PC-9 (cell line): ENCODE results near the gene SDHB. TPM values are rescaled to one million over a fixed set of nuclear protein-coding genes. Genes with fewer than 3 reads are reported as not detected.
A peak's percentile ranks its signal among the peaks of the same experiment; 100 is the strongest.

ENCODE experiments used
- BruUV-seq: library from RNA; stranded (reverse); fragments of 400-500 nt; replicated peaks from 2 replicates; lab custom pipeline; 2021; lab: Mats Ljungman, UMichigan
- CTCF ChIA-PET: fragments of 300-600 bp; sonication (Branson Sonifier 250); formaldehyde crosslinking; loops from one replicate; lab custom pipeline; 2022; ENCODE audit warnings: antibody characterized with exemption; lab: Charles Lee
- POLR2A ChIA-PET: fragments of 300-600 bp; sonication (Branson Sonifier 250); formaldehyde crosslinking; loops from one replicate; lab custom pipeline; 2022; ENCODE audit warnings: antibody characterized with exemption; ENCODE audit not compliant: unreplicated experiment; lab: Charles Lee
- DNase-seq, 2 experiments: peaks; one replicate each; pipeline versions ENCODE4 v3.0.0 to v3.0.0-alpha.2; 2015 to 2022; ENCODE audit warnings: mixed read lengths in 1 of 2
- H2AFZ ChIP-seq: fragments of 200-600 bp; sonication (generic); 2 replicates; pipeline ENCODE4 v1.8.1; 2017; ENCODE audit warnings: antibody characterized with exemption
- H3F3A ChIP-seq: fragments of 200-600 bp; sonication (generic); 2 replicates; pipeline ENCODE4 v1.8.1; 2017; ENCODE audit warnings: antibody characterized with exemption, mild to moderate bottlenecking, low read depth; ENCODE audit not compliant: insufficient read depth
- H3K27ac ChIP-seq: fragments of 200-600 bp; sonication (generic); 2 replicates; pipeline ENCODE4 v1.6.1; 2016; ENCODE audit warnings: mixed run types
- H3K27me3 ChIP-seq: fragments of 200-600 bp; sonication (generic); 2 replicates; pipeline ENCODE4 v1.6.1; 2016; ENCODE audit warnings: low read depth, mixed run types; ENCODE audit not compliant: insufficient read depth
- H3K36me3 ChIP-seq: fragments of 200-600 bp; sonication (generic); 2 replicates; pipeline ENCODE4 v1.6.1; 2016; ENCODE audit warnings: low read depth, mixed run types
- H3K4me1 ChIP-seq: fragments of 200-600 bp; sonication (generic); replicated peaks from 2 replicates; pipeline ENCODE4 v1.6.1; 2016; ENCODE audit warnings: mixed run types; ENCODE audit not compliant: insufficient read depth
- H3K4me2 ChIP-seq: fragments of 200-600 bp; sonication (generic); 2 replicates; pipeline ENCODE4 v1.6.1; 2017; ENCODE audit warnings: mixed run types
- H3K4me3 ChIP-seq: fragments of 200-600 bp; sonication (generic); 2 replicates; pipeline ENCODE4 v1.6.1; 2016; ENCODE audit warnings: mixed run types
- H3K79me2 ChIP-seq: fragments of 200-600 bp; sonication (generic); 2 replicates; pipeline ENCODE4 v1.6.1; 2017; ENCODE audit warnings: low read depth, mixed run types
- H3K9me2 ChIP-seq: fragments of 200-600 bp; sonication (generic); 2 replicates; pipeline ENCODE4 v1.8.1; 2017; ENCODE audit warnings: mild to moderate bottlenecking; ENCODE audit not compliant: insufficient read depth
- H3K9me3 ChIP-seq: fragments of 200-600 bp; sonication (generic); 2 replicates; pipeline ENCODE4 v1.8.1; 2016; ENCODE audit warnings: low read depth; ENCODE audit not compliant: insufficient read depth
- H4K20me1 ChIP-seq: fragments of 200-600 bp; sonication (generic); 2 replicates; pipeline ENCODE4 v1.8.1; 2017; ENCODE audit not compliant: insufficient read depth
- EZH2 ChIP-seq: fragments of 200-600 bp; sonication (generic); IDR thresholded peaks from 2 replicates; pipeline ENCODE4 v1.8.0; 2017; ENCODE audit warnings: antibody characterized with exemption, low read depth
- intact Hi-C: fragments of 100-400 bp; cut with micrococcal nuclease; formaldehyde crosslinking; loops from one replicate; pipeline ENCODE4 v1.10.0; 2022; ENCODE audit not compliant: unreplicated experiment
- total RNA-seq: library from RNA; stranded (reverse); gene quantifications from 2 replicates; pipeline ENCODE4 v1.2.3, GENCODE V29; 2021
- TF ChIP-seq, protein P1 (sequence below): fragments of 200-600 bp; sonication (generic); conservative IDR thresholded peaks from 2 replicates; pipeline ENCODE4 v1.6.1; 2017; ENCODE audit warnings: mixed run types, antibody characterized with exemption, mild to moderate bottlenecking, moderate library complexity

Gene SDHB
- total RNA-seq, 1 experiment from 2014 or later = 101 TPM

DNA sequence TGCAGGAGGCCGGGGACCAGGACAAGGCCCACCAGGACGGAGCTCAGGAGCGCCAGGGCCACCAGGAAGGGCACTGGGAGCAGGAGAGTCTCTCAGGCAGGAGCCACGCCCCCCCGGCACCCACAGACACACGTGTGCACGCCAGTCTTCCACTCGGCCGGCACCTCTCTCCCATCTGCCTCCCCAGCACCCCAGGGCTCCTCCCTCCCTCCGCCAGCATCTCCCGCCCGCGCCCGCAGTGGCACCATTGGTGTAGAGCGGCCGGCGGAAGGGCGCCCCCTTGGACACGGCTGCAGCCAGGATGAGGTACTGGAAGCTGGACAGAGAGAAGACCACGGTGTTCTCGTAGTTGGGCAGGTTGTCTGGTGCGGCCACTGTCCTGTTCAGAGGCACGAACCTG, 67.3 kb downstream of the SDHB start:
- CTCF ChIA-PET = interaction anchor here (0.5 kb wide), 1 partner anchor 30 kb away, joined by 3 read pairs; no protein-coding TSS in a partner anchor
- POLR2A ChIA-PET = no interaction called here

DNA sequence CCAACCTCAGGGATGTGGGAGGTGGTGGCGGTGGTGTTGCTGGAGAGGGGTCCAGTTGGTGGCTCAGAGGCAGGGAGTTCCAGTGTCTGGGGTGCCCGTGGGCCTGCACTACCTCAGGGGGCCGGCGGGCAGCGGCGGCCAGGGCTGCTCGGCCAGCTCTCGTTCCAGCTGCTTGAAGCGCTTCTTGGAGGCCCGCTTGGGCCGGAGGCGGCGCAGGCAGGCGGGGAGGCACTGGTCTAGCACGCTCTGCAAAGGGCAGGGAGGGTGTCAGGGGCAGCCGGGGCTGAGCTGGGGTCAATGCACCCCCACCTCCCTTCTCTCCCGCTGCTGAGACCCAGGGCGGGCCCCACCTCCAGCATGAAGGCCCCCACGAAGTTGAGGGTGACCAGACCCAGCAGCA, 67.7 kb downstream of the SDHB start:
- no TSS peak for BruUV-seq
- intact Hi-C loops = no loop called here
- Histone ChIP-seq H3K27ac (no peak overlapping the region), H3F3A (peaks cover 10% of the 10 kb centered on the region; the same call in 1 of the 2 replicates), H3K27me3 (no peaks in the 10 kb centered on the region), H3K4me2 (no peak overlapping the region), H3K36me3 (no peaks in the 10 kb centered on the region), H3K4me3 (no peak overlapping the region), H3K4me1 (peaks cover 11% of the 10 kb centered on the region), H3K9me2 (no peaks in the 10 kb centered on the region), H3K79me2 (no peaks in the 10 kb centered on the region), H3K9me3 (no peaks in the 10 kb centered on the region), H4K20me1 (no peaks in the 10 kb centered on the region), H2AFZ (no peak overlapping the region)
- DNase-seq = no peak
- TF ChIP-seq EZH2 = no peak
- TF ChIP-seq, protein P1, sequence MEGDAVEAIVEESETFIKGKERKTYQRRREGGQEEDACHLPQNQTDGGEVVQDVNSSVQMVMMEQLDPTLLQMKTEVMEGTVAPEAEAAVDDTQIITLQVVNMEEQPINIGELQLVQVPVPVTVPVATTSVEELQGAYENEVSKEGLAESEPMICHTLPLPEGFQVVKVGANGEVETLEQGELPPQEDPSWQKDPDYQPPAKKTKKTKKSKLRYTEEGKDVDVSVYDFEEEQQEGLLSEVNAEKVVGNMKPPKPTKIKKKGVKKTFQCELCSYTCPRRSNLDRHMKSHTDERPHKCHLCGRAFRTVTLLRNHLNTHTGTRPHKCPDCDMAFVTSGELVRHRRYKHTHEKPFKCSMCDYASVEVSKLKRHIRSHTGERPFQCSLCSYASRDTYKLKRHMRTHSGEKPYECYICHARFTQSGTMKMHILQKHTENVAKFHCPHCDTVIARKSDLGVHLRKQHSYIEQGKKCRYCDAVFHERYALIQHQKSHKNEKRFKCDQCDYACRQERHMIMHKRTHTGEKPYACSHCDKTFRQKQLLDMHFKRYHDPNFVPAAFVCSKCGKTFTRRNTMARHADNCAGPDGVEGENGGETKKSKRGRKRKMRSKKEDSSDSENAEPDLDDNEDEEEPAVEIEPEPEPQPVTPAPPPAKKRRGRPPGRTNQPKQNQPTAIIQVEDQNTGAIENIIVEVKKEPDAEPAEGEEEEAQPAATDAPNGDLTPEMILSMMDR = no peak
- ChIA-PET CTCF (interaction anchor here (0.5 kb wide), 1 partner anchor 29 kb away, joined by 3 read pairs; no protein-coding TSS in a partner anchor), POLR2A (interaction anchor here (0.6 kb wide), 1 partner anchor 16 kb away, joined by 9 read pairs; no protein-coding TSS in a partner anchor)

More for the DNA sequence above, 67.3 kb downstream of the SDHB start:
- no peaks in the 10 kb centered on the region for H3K9me3 ChIP-seq
- intact Hi-C loops = no loop called here
- H3F3A ChIP-seq = peaks cover 10% of the 10 kb centered on the region; the same call in 1 of the 2 replicates
- no peak overlapping the region for H2AFZ ChIP-seq
- no peak for DNase-seq
- no peak overlapping the region for H3K27ac ChIP-seq
- H3K27me3 ChIP-seq = no peaks in the 10 kb centered on the region
- TF ChIP-seq EZH2 = no peak
- TF ChIP-seq, protein P1 = no peak
- peaks cover 11% of the 10 kb centered on the region for H3K4me1 ChIP-seq
- no peaks in the 10 kb centered on the region for H3K79me2 ChIP-seq
- H3K4me2 ChIP-seq = no peak overlapping the region
- H3K36me3 ChIP-seq = no peaks in the 10 kb centered on the region
- no peaks in the 10 kb centered on the region for H3K9me2 ChIP-seq
- H4K20me1 ChIP-seq = no peaks in the 10 kb centered on the region
- no TSS peak for BruUV-seq
- H3K4me3 ChIP-seq = no peak overlapping the region

- intact Hi-C loops = no loop called here
- Histone ChIP-seq H3K9me3 (no peaks in the 10 kb centered on the region), H3K27me3 (no peaks in the 10 kb centered on the region), H3K9me2 (no peaks in the 10 kb centered on the region), H3K79me2 (no peaks in the 10 kb centered on the region), H4K20me1 (no peaks in the 10 kb centered on the region), H3F3A (peaks cover 10% of the 10 kb centered on the region; the same call in 1 of the 2 replicates), H2AFZ (no peak overlapping the region), H3K36me3 (no peaks in the 10 kb centered on the region), H3K27ac (peak overlapping the region; percentile 43; the same call in 1 of the 2 replicates), H3K4me2 (no peak overlapping the region), H3K4me1 (peaks cover 11% of the 10 kb centered on the region), H3K4me3 (no peak overlapping the region)
- no peak for TF ChIP-seq EZH2
- TF ChIP-seq, protein P1 = no peak
- BruUV-seq = no TSS peak
- POLR2A ChIA-PET = interaction anchor here (1.1 kb wide), 1 partner anchor 19 kb away, joined by 7 read pairs; no protein-coding TSS in a partner anchor
- CTCF ChIA-PET = interaction anchor here (0.5 to 0.7 kb wide), 3 partner anchors 24 to 874 kb away, joined by 3 to 13 read pairs (median 12); no protein-coding TSS in a partner anchor
- peak; percentile 70 to 81 for DNase-seq
Measured at GRCh38 chr1:16984717-16985116, 69.1 kb downstream of the SDHB start.
